ENCODE results near the gene KRTAP9-2.
"Not testable (repeated sequence)": the region's sequence is repeated elsewhere in the genome, so short reads cannot be mapped to it uniquely, and the experiment has no call there.

The KRTAP9-2 gene
- 0 reads per million in 2 donors for total RNA-seq

- not testable (repeated sequence) for DNase-seq
Observed at GRCh38 chr17:41226598-41227095, at the start of gene KRTAP9-2. Gene KRTAP9-2 (plus strand): TSS chr17:41226648. CDS start chr17:41226655, 7 bp downstream.

- DNase-seq = no peak
Observed at GRCh38 chr17:41176744-41177387, 49.6 kb upstream of the KRTAP9-2 start.

- no peak for DNase-seq
Observed at GRCh38 chr17:41177727-41178271, 48.6 kb upstream of the KRTAP9-2 start, which contains the start of gene KRTAP4-2. Gene KRTAP4-2 (minus strand): TSS chr17:41178221. CDS start chr17:41178164, 57 bp downstream.

- DNase-seq = no peak
Observed at GRCh38 chr17:41178341-41178740, 48.1 kb upstream of the KRTAP9-2 start.

- no peak for DNase-seq
Observed at GRCh38 chr17:41178843-41179616, 47.4 kb upstream of the KRTAP9-2 start.

GRCh38 chr17:41184480-41184961 lies 41.9 kb upstream of the KRTAP9-2 start, which contains the start of gene KRTAP4-1:
Gene KRTAP4-1 (minus strand): TSS chr17:41184911. CDS start chr17:41184854, 57 bp downstream.
- DNase-seq = no peak

- no peak for DNase-seq
Observed at GRCh38 chr17:41185001-41185400, 41.4 kb upstream of the KRTAP9-2 start.

- no peak for DNase-seq
Observed at GRCh38 chr17:41186872-41187271, 39.6 kb upstream of the KRTAP9-2 start.

GRCh38 chr17:41189837-41190318 lies 36.6 kb upstream of the KRTAP9-2 start, which contains the start of gene KRTAP9-1:
Gene KRTAP9-1 (plus strand): TSS chr17:41189887. CDS start chr17:41189887, 0 bp downstream.
- not testable (repeated sequence) for DNase-seq

GRCh38 chr17:41190328-41190727 lies 36.1 kb upstream of the KRTAP9-2 start:
- no peak for DNase-seq

GRCh38 chr17:41196068-41196467 lies 30.4 kb upstream of the KRTAP9-2 start:
- DNase-seq = no peak

- no peak for DNase-seq
Observed at GRCh38 chr17:41199421-41200078, 26.9 kb upstream of the KRTAP9-2 start.

- no peak for DNase-seq
Observed at GRCh38 chr17:41211845-41212466, 14.5 kb upstream of the KRTAP9-2 start.

GRCh38 chr17:41212524-41213169 lies 13.8 kb upstream of the KRTAP9-2 start:
- DNase-seq = no peak

GRCh38 chr17:41215681-41216080 lies 10.8 kb upstream of the KRTAP9-2 start:
- no peak for DNase-seq

- DNase-seq = no peak
Observed at GRCh38 chr17:41223821-41224220, 2.6 kb upstream of the KRTAP9-2 start.

- DNase-seq = no peak
Observed at GRCh38 chr17:41226051-41226450, 397 bp upstream of the KRTAP9-2 start.

- no peak for DNase-seq
Observed at GRCh38 chr17:41230094-41230493, 3.6 kb downstream of the KRTAP9-2 start.

GRCh38 chr17:41231731-41232130 lies 5.3 kb downstream of the KRTAP9-2 start:
- DNase-seq = no peak

- DNase-seq = not testable (repeated sequence)
Observed at GRCh38 chr17:41232399-41233105, 6.1 kb downstream of the KRTAP9-2 start, which contains the start of gene KRTAP9-3. Gene KRTAP9-3 (plus strand): TSS chr17:41232449. CDS start chr17:41232502, 53 bp downstream.
